ENCODE data around the gene MID1.

Gene MID1

GRCh38 chrX:10574663-10575062 lies 45.7 kb downstream of the MID1 start:
- no peak for DNase-seq

GRCh38 chrX:10571260-10571659 lies 49.1 kb downstream of the MID1 start:
- DNase-seq = no peak

- no peak for DNase-seq
These were observed 49.8 kb downstream of the MID1 start for GRCh38 chrX:10570601-10571000.

- DNase-seq = no peak
These were observed 50.4 kb downstream of the MID1 start for GRCh38 chrX:10569946-10570345.

- DNase-seq = no peak
These were observed 52.0 kb downstream of the MID1 start for GRCh38 chrX:10568428-10568827.

- no peak for DNase-seq
These were observed 53.2 kb downstream of the MID1 start for GRCh38 chrX:10567136-10567535.

GRCh38 chrX:10566716-10567097 lies 53.7 kb downstream of the MID1 start:
- DNase-seq = no peak

- no peak for DNase-seq
These were observed 55.9 kb downstream of the MID1 start for GRCh38 chrX:10564484-10564883.

GRCh38 chrX:10557166-10557565 lies 63.2 kb downstream of the MID1 start:
- DNase-seq = no peak

GRCh38 chrX:10556405-10556804 lies 64.0 kb downstream of the MID1 start:
- no peak for DNase-seq

GRCh38 chrX:10555846-10556245 lies 64.5 kb downstream of the MID1 start:
- DNase-seq = no peak

- no peak for DNase-seq
These were observed 65.6 kb downstream of the MID1 start for GRCh38 chrX:10554612-10555270.

GRCh38 chrX:10549280-10549679 lies 71.1 kb downstream of the MID1 start:
- no peak for DNase-seq

GRCh38 chrX:10548688-10549087 lies 71.7 kb downstream of the MID1 start:
- no peak for DNase-seq

GRCh38 chrX:10545882-10546281 lies 74.5 kb downstream of the MID1 start:
- DNase-seq = no peak

GRCh38 chrX:10542586-10542985 lies 77.8 kb downstream of the MID1 start:
- DNase-seq = no peak

- no peak for DNase-seq
These were observed 81.6 kb downstream of the MID1 start for GRCh38 chrX:10538831-10539230.

GRCh38 chrX:10537308-10537707 lies 83.1 kb downstream of the MID1 start:
- DNase-seq = no peak

GRCh38 chrX:10536744-10537143 lies 83.6 kb downstream of the MID1 start:
- no peak for DNase-seq

- DNase-seq = no peak
These were observed 85.8 kb downstream of the MID1 start for GRCh38 chrX:10534611-10535010.

GRCh38 chrX:10533696-10534365 lies 86.6 kb downstream of the MID1 start:
- DNase-seq = no peak

GRCh38 chrX:10531927-10532326 lies 88.5 kb downstream of the MID1 start:
- DNase-seq = no peak

- no peak for DNase-seq
These were observed 91.0 kb downstream of the MID1 start for GRCh38 chrX:10529344-10529743.

GRCh38 chrX:10526451-10526850 lies 93.9 kb downstream of the MID1 start:
- no peak for DNase-seq
